Pancreas (tissue), 10 donors: ENCODE results near the gene TIE1. TPM values are rescaled to one million over a fixed set of nuclear protein-coding genes. Genes with fewer than 3 reads are reported as not detected.

ENCODE experiments used
- ATAC-seq, 4 donors: fragments of 200-7000 bp; cut with Tn5 transposase; one replicate each; pipeline versions ENCODE4 v1.8.0 to v1.9.1; 2020; ENCODE audit warnings: mild to moderate bottlenecking in 4 of 4, moderate library complexity in 4 of 4
- DNase-seq, 6 donors: peaks; one replicate each; pipeline ENCODE4 v3.0.0-alpha.2; 2020
- FAIRE-seq: peaks from 2 replicates; lab custom pipeline; 2012; peaks lifted over from hg19 to GRCh38; lab: Jason Lieb, UNC
- H3K27ac ChIP-seq, 4 donors: fragments of 200-600 bp; sonication (generic); 1 replicate in 3 of 4; 2 replicates in 1 of 4; pipeline versions ENCODE4 v1.5.0 to v1.8.0; 2020
- H3K27me3 ChIP-seq, 4 donors: fragments of 200-600 bp; one replicate each; pipeline ENCODE4 v1.8.0; 2021
- H3K36me3 ChIP-seq, 3 donors: fragments of 200-600 bp; sonication (generic) in 1 of 3; one replicate each; pipeline versions ENCODE4 v1.5.0 to v1.8.0; 2020 to 2021
- H3K4me1 ChIP-seq, 3 donors: fragments of 200-600 bp; one replicate each; pipeline ENCODE4 v1.8.0; 2021
- H3K4me3 ChIP-seq, 4 donors: fragments of 200-600 bp; sonication (generic) in 2 of 4; one replicate each; pipeline versions ENCODE4 v1.5.0 to v1.8.0; 2020 to 2021
- H3K9me3 ChIP-seq, 4 donors: fragments of 200-600 bp; one replicate each; pipeline ENCODE4 v1.8.0; 2021
- CTCF ChIP-seq, 4 donors: fragments of 200-600 bp; sonication (generic) in 3 of 4; IDR thresholded peaks; one replicate each; pipeline versions ENCODE4 v1.5.0 to v1.8.0; 2021; ENCODE audit warnings: antibody characterized with exemption in 4 of 4
- WGBS, 2 donors: extraction: QIAGEN DNeasy Blood & Tissue Kit; methylation state at CpG; one replicate each; pipeline ENCODE4 v1.1.7; 2013; 5-methylcytosine and 5-hydroxymethylcytosine counted together
- intact Hi-C, 3 donors: fragments of 100-400 bp; cut with DNase I; formaldehyde crosslinking; loops; one replicate each; pipeline versions ENCODE4 v1.11.1 to v1.14.2; 2022
- polyA plus RNA-seq, 2 donors: library from polyadenylated mRNA; stranded (reverse); fragments of 200-250 nt; gene quantifications; one replicate each; pipeline ENCODE4 v1.2.3, GENCODE V29; 2013
- total RNA-seq, 6 donors: library from RNA; stranded (reverse); fragmentation: NEBNext Ultra II Directional in 4 of 6; extraction: Animal tissue kit (Norgen Biotek cat#: 25700) in 4 of 6; gene quantifications; one replicate each; pipeline versions ENCODE4 v1.2.1 to v1.2.4, GENCODE V29; 2021 to 2023
- donor health status: healthy with polysubstance abuse.
- donor health status: DM: no; HTN: no; CAD: no; lungs with moderate emphysema.
- donor health status: DM: no; HTN: no; CAD: no.
- donor health status: control.
- donor health status: control.
- donor health status: Bipolar disorder and iron deficiency.
- donor health status: DM: yes; HTN: yes; CAD: no.
- donor health status: DM: no; HTN: no; CAD: no.
- donor health status: DM: no; HTN: no; CAD: no.
- donor health status: DM: yes; HTN: yes; CAD: no.

TIE1 gene
- total and polyA plus RNA-seq, 8 donors = 2.1 to 8.3 (median 4.4) TPM

GRCh38 chr1:43311521-43311920 is 10.7 kb downstream of the TIE1 start:
- Histone ChIP-seq H3K9me3 (no peaks in the 10 kb centered on the region), H3K4me1 (no peaks in the 10 kb centered on the region), H3K4me3 (no peak overlapping the region), H3K27ac (no peak overlapping the region), H3K27me3 (no peaks in the 10 kb centered on the region), H3K36me3 (no peaks in the 10 kb centered on the region)
- peak in 1 of 6 donors; percentile 39 for DNase-seq
- ATAC-seq = no peak
- 87 to 88% methylated on average over 9 of the region's 9 CpGs for WGBS, 2 donors
- intact Hi-C loops = no loop called here
- no peak for FAIRE-seq
- TF ChIP-seq CTCF (IDR thresholded peaks at IDR 0.05) = no peak

GRCh38 chr1:43312212-43312623 is 11.4 kb downstream of the TIE1 start:
- no peak for ATAC-seq

GRCh38 chr1:43312663-43313515 is 12.1 kb downstream of the TIE1 start:
- no peaks in the 10 kb centered on the region for H3K4me1 ChIP-seq
- WGBS, 2 donors = 89 to 93% methylated on average over 24 of the region's 24 CpGs
- H3K4me3 ChIP-seq = no peak overlapping the region
- no peak for DNase-seq
- no peak for TF ChIP-seq CTCF (IDR thresholded peaks at IDR 0.05)
- no peak for ATAC-seq
- no peaks in the 10 kb centered on the region for H3K36me3 ChIP-seq
- no peak for FAIRE-seq
- no peaks in the 10 kb centered on the region for H3K9me3 ChIP-seq
- intact Hi-C loops = no loop called here
- H3K27ac ChIP-seq = no peak overlapping the region
- no peaks in the 10 kb centered on the region for H3K27me3 ChIP-seq

More at GRCh38 chr1:43312212-43312623, 11.4 kb downstream of the TIE1 start:
- intact Hi-C loops = no loop called here
- Histone ChIP-seq H3K9me3 (no peaks in the 10 kb centered on the region), H3K4me1 (no peaks in the 10 kb centered on the region), H3K36me3 (no peaks in the 10 kb centered on the region), H3K27ac (no peak overlapping the region), H3K27me3 (no peaks in the 10 kb centered on the region), H3K4me3 (no peak overlapping the region)
- FAIRE-seq (no peak), DNase-seq (peak in 1 of 6 donors; percentile 46)
- WGBS, 2 donors = 88 to 92% methylated on average over 19 of the region's 19 CpGs
- no peak for TF ChIP-seq CTCF (IDR thresholded peaks at IDR 0.05)

GRCh38 chr1:43313771-43314170 is 13.0 kb downstream of the TIE1 start:
- 89 to 93% methylated on average over 10 of the region's 10 CpGs for WGBS, 2 donors
- DNase-seq (no peak), ATAC-seq (no peak), FAIRE-seq (no peak)
- Histone ChIP-seq H3K4me1 (no peaks in the 10 kb centered on the region), H3K27me3 (no peaks in the 10 kb centered on the region), H3K27ac (no peak overlapping the region), H3K9me3 (no peaks in the 10 kb centered on the region), H3K4me3 (no peak overlapping the region), H3K36me3 (no peaks in the 10 kb centered on the region)
- intact Hi-C loops = no loop called here
- TF ChIP-seq CTCF (IDR thresholded peaks at IDR 0.05) = no peak

GRCh38 chr1:43314233-43314632 is 13.5 kb downstream of the TIE1 start:
- intact Hi-C loops = no loop called here

More at GRCh38 chr1:43314233-43314632, 13.5 kb downstream of the TIE1 start:
- H3K27ac ChIP-seq = no peak overlapping the region
- FAIRE-seq (no peak), ATAC-seq (no peak), DNase-seq (no peak)
- no peak overlapping the region for H3K4me3 ChIP-seq
- no peak for TF ChIP-seq CTCF (IDR thresholded peaks at IDR 0.05)
- no peaks in the 10 kb centered on the region for H3K9me3 ChIP-seq
- WGBS, 2 donors = 94 to 97% methylated on average over 5 of the region's 5 CpGs
- H3K27me3 ChIP-seq = no peaks in the 10 kb centered on the region
- no peaks in the 10 kb centered on the region for H3K36me3 ChIP-seq
- H3K4me1 ChIP-seq = no peaks in the 10 kb centered on the region
